HG02885 (cell line): ENCODE results near the gene TLE7.

Source experiments
- ATAC-seq: cut with Tn5 transposase; IDR thresholded peaks from one replicate; pipeline ENCODE4 v1.9.1; 2021; ENCODE audit warnings: mild to moderate bottlenecking; ENCODE audit not compliant: unreplicated experiment, poor library complexity

The TLE7 gene

DNA sequence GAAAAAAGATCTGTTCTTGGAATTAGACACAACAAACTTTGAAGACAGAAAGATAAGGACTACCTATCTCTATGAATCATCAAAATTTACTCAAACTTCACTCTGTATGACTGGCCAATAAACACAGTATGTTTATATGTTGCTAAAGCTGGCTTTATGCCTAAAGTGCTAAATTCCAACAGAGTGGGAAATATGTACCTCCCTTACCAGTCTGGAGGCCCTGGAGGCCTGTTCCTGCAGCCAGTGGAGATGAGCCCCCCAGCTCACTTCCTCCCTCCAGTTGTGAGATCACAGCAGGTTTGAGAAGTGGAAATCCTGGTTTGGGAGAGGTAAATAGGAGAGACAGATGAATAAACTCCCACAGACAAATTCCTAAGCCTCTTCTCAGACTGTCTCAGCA, 11.2 kb upstream of the TLE7 start:
- ATAC-seq, result no peak

DNA sequence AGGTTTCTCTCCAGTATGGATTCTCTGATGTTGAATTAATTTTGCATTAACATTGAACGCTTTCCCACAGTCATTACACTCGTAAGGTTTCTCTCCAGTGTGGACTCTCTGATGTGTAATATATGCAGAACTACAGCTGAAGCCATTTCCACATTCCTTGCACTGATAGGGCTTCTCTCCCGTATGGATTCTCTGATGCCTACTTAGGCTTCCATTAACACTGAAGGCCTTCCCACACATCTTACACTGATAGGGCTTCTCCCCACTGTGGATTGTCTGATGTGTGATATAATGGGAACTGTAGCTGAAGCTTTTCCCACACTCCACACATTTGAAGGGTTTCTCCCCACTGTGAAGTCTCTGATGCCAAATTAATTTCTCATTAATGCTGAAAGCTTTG, 7.2 kb upstream of the TLE7 start:
- no peak for ATAC-seq

DNA sequence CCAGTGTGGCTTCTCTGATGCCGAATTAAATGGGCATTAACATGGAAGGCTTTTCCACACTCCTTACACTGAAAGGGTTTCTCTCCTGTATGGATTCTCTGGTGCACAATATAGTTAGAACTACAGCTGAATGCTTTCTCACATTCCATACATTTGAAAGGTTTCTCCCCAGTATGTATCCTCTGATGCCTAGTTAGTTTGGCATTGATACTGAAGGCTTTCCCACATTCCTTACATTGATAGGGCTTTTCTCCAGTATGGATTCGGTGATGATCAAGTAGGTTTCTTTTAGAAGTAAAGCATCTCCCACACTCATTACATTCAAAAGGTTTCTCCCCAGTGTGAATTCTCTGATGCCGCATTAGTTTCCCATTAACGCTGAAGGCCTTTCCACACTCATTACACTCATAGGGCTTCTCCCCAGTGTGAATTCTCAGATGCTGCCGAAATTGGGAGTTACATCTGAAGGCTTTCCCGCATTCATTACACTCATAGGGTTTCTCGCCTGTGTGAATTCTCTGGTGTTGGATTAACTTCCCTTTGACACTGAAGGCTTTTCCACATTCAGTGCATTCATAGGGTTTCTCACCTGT, 6.5 kb upstream of the TLE7 start:
- no peak for ATAC-seq

DNA sequence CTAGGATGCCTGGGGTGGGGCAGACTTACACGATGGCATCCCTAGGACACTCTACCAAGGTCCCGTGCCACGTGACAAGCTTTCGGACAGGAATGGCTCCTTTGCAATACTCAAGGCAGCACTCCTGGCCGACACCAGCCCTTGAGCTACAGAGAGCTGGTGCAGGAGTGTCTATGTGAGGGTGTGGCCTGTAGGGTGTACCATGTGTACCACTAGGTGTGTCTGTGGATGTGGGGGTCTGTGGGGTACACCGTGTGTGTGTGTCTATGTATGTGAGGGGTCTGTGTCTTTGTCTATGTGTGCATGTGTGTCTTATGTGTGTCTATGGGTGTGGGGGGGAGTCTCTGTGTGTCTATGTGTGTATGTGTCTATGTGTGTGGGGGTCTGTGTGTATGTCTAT, 1.9 kb upstream of the TLE7 start:
- no peak for ATAC-seq

DNA sequence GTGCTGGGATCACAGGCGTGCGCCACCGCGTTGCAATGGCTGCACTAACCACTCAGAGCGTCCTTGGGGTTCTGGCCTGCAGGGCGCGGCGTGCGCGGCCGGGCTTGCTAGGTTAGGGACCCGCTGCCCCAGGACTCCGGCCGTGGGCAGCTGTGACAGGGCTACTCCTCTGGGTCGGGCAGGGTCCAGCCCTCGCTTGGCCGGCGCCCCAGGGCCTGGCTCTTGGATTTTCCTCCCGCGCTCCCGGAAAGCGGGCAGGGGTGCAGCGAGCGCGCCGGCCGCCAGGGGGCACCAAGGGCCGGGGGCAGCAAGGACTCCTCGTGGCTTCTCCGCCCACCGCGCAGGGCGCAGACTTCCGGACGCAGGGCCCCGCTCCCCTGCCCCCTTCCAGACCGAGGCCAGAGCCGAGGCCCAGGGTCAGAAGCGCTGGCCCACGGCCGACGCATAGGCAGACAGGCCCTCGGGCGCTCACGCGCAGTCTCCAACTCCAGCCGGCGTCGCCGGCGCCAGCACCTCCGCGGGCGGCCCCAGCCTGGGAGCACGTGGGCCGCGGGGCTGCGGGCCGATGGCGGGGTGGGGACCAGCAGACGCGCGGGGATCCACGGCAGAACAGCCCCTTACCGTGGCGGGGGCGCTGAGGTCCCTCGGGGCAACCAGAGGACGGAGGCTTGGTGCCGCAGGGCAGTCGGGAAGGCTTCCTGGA, 355 bp downstream of the TLE7 start:
- no peak for ATAC-seq

DNA sequence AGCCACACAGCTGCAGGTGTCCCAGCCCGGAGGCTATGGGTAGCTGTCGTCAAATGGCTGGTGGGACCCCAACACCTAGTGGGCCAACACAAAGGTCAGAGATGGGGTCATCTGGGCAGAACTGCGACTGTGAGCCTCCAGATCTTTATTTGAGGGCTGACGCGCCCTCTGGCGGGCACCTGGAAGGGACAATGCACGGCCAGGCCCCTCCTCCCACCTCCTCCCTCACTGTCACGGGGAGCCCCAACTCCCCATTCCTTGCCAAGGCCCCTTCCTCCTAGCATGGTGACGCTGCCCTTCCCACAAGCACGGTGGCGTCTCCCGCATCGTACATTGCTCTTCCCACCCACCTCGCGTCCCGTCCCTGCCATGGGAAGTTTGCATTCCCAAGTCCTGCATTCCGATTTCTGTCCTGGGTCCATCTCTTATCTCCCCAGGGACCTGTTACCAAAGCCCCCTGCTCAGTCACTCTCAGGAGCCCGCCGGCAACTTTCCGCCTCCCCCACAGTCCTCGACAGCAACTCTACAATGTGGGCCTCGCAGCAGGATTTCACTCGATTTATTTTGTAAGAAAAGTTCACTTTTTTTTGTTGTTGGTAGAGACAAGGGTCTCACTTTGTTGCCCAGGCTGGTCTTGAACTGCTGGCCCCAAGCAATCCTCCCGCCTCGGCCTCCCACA, 1.0 kb downstream of the TLE7 start:
- no peak for ATAC-seq

DNA sequence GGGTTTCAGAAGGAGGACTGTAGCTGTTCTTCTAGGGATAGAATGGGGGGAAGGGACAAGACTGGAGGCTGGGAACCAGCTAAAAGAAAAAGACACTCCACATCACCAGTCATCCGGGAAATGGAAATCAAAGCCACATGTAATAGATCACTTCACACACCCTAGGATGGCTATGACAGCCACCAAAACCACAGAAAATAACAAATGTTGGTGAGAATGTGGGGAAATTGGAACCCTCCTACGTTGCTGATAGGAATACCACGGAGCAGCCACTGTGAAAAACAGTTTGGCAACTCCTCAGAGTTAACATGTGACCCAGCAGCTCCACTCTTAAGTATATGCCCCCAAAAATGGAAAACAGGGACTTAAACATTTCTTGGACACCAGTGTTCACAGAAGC, 2.3 kb downstream of the TLE7 start:
- no peak for ATAC-seq

DNA sequence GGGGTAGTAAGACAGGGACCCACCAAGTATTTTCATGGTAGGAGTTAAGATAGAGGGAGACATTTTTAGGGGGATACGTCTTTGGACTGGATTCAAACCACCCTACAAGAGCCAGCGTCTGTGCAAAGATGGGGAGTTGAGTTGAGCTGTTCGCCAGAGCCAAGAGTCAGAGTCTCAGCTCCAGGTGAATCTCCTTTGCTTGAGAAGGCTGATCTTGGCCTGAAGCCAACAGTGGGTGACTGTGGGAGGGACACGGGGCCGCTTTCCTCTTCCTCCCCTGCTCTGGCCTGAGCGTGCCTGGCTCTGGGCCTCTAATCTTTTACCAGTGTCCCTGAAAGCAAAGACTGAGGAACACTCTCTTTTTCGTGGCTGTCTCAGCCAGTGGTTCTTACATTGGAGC, 5.4 kb downstream of the TLE7 start:
- no peak for ATAC-seq

DNA sequence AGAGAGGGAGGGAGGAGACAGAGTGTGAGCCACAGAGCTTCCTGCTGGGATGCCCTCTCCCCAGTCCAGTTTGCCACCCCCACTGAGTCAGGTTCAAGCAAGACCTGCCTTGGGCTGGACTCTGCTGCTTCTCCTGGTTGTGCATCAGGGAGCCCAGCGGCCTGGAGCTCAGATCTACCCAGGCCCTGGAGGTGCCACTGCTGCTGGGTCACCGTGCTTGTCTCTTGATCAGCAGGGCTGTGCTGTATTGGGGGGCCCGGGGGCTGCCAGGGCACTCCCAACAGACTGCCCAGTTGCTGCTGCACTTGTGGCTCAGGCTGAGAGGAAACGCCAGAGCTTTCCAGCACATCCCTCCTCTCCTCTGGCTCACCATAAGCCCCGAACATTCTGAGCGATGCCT, 8.9 kb downstream of the TLE7 start:
- ATAC-seq, result no peak

DNA sequence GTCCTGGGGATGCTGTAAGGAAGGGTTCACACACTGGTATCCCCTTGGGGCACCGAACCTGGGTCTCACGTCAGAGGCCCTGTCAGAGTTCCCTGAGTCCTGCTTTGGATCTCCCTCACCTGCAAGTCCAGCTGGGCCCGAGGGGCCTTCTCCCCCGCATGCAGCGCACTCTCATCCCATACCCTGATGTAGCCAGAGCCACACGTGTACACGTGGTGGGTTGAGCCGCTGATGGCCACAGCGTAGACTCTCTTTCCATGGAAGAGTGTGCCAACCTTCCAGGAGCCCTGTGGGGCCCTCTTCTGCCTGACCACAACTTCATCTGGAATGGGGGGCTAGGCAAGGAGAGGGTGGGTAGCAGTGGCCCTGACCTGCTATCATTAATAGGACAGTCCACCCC, 9.9 kb downstream of the TLE7 start:
- no peak for ATAC-seq

DNA sequence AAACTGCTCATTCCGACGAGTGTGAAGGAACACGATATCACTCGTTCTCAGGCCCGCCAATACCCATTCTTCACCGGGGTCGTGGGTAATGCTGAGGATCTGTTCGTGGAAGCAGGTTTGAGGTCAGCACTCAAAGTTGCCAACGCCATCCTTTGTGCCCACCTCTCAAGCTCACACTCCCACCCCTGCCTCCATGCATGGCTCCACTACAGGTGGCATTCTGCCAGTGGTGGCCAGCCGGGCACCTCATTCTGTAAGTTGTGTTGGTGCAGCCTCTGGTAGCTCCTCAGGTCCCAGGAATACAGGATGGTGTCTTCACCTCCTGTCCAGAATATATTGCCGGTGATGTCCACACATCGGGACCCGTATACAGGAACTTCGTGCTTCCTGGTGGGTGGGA, 10.7 kb downstream of the TLE7 start:
- no peak for ATAC-seq

DNA sequence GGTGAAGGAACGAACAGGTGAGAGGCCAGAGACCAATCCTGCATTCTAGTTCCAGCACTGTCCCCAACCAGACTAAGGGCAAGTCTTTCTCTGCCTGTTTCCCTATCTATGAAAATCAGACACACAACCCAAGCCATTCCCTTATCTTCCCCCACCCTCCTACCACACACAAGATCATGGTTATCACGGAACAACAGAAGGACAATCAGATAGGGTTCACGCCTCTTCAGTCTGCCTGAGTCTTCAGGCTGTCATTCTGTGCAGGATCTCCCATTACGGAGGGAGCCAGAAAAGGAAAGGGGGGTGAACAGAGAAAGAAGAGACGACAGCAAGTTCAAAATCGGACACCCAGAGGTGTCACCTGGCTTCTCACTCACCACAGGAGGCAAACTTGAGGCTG, 11.1 kb downstream of the TLE7 start:
- no peak for ATAC-seq

DNA sequence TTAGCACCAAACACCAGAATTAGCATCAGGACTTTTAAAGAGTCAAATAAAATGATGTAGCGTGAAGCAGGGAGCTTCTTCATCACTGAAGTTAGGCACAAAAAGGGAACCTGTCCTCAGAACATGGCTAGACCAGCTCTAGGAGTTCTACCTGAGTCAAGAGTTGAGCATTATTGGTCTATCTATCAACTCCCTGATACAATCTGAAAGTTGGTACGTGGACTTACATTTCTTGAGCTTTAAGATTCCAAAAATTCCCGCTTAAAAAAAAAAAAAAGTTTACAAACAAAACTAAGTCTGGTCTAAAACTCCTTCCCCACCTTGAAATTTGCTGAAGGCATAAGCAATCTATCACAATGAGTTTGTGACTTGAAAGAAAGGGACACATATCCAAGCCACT, 12.3 kb downstream of the TLE7 start:
- no peak for ATAC-seq

DNA sequence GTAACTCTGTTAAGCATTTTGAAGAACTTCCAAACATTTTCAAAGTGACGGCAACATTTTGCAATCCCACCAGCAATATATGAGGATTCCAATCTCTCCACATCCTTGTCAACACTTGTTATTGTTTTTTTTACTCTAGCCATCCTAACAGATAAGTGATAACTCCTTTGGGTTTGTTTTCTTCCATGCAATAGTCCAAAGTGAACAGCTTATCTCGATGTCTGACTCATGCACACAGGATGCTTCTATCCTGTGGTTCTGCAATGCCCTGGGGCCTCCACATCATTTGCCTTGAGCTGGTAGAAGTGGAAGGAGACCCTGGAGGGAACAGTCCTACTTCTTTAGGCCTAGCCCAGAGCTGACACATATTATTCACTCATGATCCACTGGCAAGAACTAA, 13.0 kb downstream of the TLE7 start:
- no peak for ATAC-seq

DNA sequence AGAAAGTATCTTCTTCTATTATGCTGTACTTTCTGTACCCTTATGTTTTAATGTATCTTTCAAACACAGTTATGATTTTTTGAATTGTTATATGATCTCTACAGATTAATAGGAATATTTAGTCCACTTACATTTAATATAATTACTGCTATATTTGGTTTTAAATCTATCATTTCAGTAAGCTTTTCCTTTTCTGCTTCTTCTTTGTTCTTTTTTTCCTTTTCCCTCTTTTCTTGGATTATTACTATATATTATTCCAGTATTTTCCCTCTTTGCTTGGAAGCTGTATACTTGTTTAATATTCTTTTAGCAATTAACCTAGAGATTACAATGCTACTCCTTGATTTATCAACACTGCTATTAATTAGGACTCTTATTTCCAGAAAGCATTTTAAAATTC, 13.5 kb downstream of the TLE7 start:
- ATAC-seq, result no peak

DNA sequence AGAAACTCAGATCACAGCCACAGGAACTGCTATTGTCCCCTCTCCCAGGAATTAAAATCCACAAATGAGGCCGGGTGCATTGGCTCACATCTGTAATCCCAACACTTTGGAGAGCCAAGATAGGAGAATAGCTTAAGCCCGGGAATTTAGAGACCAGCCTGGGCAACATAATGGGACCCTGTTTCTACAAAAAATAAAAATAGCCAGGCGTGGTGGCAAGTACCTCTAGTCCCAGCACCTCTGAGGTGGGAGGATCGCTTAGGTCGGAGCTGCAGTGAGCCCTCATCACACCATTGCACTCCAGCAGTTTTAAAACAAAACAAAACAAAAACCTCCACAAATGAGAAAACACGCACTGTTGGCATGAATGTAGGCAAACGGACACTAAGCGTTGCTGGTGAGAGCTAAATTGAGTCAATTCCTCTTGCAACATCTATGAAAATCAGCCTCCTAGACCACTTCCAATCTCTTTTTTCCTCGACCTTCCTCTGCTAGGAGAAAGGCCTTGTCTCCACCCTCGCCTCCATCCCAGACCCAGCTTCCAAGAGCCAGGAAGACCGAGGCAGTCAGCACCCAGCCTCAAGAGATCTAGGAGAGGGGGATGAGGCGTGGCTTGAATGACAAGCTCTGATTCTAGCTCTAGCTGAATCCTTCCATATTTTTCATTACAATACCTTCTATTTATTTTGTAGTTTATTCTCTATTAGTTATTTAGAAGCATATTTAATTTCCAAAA, 14.8 kb downstream of the TLE7 start:
- no peak for ATAC-seq

DNA sequence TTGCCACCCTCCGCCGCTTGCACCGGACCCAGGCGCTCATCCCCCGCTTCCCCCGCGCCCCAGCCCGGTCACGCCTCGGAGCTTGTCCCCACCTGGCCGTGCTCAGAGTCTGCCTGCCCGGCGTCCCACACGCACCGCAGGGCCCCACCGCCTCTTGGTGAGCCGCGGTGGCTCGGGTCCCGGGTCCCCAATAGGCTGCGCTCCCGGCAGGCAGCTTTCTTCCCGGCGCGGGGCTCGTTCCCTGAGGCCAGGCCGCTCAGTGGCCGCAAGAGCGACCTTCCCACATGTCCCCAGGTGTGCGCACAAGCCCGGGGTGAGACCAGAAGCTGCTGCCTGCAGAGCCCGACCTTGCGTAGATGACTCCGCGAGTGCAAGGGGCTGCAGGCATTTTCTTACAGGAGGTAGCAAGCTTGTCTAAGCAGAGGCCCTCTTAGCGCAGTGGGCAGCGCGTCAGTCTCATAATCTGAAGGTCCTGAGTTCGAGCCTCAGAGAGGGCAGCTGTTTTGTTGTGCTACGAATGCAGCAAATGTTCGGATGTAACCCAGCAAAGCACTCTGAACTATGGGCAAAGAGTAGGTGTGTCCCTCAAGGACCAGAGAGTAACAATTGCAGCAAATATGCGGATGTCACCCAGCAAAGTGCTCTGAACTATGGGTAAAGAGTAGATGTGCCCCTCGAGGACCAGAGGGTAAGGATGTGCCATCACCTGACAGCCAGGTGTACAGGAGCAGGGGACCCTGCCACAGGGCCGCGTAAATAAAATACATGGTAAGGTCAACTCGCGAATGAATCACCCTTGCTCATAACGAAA, 15.6 kb downstream of the TLE7 start:
- peak; percentile 76 for ATAC-seq

DNA sequence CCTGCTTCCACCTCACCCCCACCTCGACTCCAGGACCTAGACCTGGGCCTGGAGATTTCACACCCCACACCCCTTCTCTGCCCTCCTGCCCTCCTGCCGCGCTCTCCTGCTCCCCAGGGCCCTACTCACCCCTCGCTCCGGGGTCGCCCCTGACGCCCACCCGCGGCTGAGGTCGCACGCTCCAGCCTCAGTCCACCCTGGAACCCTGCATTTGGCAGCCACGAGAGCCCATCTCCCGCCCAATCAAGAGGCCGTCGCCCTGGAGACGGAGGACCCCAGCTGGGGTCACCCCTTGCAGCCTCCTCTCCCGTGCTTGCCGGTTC, 16.1 kb downstream of the TLE7 start:
- no peak for ATAC-seq

DNA sequence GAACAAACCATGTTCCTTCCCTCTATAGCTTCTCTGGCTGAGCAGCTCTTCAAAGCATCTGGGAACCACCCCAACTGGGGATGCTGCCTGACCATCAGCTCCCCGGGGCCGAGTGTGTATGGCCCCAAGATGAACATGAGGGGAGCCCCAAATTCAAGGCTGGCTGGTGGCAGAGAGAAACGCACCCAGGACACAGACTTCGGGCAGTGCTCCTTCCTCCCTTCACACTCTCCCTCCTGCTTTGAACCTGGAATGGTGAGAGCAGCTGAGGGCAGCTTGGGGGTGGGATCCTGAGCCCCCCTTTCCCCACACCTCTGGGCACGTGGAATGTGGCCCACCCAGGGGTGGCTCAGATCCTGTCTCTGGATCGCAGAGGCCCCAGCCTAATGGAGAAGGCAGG, 17.2 kb downstream of the TLE7 start:
- ATAC-seq, result no peak

DNA sequence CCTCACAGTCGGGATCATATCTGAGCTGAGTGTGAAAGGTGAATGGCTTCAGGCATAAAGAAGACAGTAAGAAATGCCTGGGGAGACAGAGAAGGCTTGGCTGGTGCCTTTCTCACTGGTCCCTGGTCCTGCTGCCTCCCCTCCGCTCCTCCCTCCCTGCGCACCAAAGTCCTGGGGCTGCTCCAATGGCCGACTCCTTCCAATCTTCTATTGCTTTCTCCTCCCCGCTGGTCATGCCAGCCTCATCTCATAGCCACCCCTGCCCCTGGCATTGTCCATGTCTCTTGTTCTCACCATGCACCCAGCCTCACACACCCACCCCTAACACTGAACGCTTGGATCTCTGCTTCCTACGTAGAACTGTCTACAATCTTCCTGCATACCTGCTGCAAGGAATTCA, 18.0 kb downstream of the TLE7 start:
- ATAC-seq, result no peak

DNA sequence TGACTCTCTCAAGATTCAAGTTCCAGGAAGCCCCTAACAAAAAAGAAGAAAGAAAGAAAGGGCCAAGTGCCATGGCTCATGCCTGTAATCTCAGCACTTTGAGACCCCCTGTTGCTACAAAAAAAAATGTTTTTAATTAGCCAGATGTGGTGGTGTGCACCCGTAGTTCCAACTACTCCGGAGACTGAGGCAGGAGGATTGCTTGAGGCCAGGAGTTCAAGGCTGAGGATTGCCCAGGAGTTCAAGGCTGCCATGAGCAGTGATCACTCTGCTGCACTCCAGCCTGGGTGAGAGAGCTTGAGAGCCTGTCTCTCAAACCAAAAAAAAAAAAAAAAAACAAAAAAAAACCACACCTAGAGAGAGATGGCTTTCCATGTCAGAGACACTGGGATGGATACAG, 18.8 kb downstream of the TLE7 start:
- no peak for ATAC-seq
